GM11168 (cell line): ENCODE data around the gene TCHH.
"Not testable (repeated sequence)": the region's sequence is repeated elsewhere in the genome, so short reads cannot be mapped to it uniquely, and the experiment has no call there.

Source experiments
- in situ Hi-C: fragments of 300-500 bp; cut with MboI; formaldehyde crosslinking; loops from one replicate; pipeline ENCODE4 v1.12.0; 2022; ENCODE audit warnings: low sequenced_read_pairs; ENCODE audit not compliant: unreplicated experiment

The TCHH gene, protein sequence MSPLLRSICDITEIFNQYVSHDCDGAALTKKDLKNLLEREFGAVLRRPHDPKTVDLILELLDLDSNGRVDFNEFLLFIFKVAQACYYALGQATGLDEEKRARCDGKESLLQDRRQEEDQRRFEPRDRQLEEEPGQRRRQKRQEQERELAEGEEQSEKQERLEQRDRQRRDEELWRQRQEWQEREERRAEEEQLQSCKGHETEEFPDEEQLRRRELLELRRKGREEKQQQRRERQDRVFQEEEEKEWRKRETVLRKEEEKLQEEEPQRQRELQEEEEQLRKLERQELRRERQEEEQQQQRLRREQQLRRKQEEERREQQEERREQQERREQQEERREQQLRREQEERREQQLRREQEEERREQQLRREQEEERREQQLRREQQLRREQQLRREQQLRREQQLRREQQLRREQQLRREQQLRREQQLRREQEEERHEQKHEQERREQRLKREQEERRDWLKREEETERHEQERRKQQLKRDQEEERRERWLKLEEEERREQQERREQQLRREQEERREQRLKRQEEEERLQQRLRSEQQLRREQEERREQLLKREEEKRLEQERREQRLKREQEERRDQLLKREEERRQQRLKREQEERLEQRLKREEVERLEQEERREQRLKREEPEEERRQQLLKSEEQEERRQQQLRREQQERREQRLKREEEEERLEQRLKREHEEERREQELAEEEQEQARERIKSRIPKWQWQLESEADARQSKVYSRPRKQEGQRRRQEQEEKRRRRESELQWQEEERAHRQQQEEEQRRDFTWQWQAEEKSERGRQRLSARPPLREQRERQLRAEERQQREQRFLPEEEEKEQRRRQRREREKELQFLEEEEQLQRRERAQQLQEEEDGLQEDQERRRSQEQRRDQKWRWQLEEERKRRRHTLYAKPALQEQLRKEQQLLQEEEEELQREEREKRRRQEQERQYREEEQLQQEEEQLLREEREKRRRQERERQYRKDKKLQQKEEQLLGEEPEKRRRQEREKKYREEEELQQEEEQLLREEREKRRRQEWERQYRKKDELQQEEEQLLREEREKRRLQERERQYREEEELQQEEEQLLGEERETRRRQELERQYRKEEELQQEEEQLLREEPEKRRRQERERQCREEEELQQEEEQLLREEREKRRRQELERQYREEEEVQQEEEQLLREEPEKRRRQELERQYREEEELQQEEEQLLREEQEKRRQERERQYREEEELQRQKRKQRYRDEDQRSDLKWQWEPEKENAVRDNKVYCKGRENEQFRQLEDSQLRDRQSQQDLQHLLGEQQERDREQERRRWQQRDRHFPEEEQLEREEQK (N-terminal part only)

DNA sequence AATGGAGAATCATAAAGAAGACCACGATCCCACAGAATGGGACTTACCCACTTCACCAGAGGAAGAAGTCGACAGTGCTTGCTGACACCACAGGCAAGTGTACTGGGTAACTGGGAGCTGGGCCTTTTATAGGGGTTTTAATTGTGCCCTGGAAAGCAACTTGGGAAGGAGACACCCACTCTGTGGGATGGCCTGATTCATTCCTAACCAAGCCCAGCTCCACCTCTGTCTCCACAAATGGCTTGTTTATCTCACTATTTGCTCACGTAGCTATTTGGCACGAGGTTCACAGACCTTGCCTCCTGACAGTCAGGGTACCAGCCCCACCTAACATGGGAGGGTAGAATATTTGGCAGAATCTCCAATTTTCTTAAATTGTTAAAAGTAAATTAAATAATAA, at the start of gene TCHH:
Gene TCHH, minus strand, starts transcription at position 101 of the 400 bp plus-strand sequence. CDS start 1,364 bp downstream, outside the sequence.
- in situ Hi-C loops, result no loop called here

DNA sequence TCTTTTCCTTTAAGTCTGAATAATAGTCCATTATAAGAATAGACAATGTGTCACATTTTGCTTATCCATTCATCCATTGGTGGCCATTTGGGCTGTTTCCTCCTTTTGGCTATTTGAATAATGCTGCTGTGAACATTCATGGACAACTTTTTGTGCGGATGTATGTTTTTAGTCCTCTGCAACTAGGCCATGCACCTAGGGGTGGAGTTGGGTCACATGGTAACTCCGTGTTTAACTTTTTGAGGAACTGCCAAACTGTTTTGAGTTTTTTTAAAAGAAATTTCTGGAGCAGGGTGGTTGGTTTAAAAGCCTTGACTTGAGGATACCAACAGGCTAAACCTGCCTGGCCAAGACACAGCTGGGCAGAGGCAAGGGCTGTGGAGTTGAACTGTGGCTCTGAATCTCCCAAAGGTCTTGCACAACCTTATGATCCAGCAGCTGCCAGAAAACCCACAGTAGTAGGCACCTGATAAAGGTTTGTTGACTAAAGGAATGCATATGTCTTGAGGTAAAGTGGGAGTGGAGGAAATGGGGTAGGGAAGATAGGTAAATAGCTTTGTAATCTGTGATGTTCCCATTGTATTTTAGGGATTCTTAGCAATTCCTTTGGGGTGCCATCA, 49.4 kb upstream of the TCHH start:
- in situ Hi-C loops, result no loop called here

DNA sequence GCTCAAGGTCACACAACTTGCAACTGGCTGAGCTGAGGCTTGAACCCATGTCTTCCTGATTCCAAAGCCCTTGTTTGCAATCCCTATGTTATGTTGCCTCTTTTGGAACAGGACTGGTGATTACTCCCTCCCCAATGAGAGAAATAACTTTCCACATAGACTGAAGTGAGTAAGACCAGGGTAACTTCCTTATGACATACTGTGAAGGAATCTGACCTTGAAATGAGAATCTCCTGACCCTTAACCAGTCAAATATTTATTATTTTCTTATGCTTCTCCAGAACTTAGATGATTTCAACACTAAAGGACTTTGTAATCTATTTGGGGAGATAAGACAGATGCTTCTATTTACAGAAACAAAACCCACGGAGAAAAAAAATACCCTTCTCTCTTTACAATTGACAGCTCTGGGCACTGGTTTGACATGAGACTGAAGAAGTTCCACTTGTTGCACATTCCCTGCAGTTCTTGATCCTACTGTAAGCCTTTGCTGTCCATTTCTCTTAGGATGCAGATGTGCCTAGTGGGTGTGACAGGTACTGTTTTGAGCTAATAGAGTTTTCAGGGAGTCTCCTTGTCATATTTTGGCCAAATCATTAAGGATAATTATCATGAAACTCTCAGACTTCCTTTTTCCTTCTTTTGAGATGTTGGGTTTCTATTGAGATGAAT, 47.7 kb upstream of the TCHH start:
- in situ Hi-C loops, result no loop called here

DNA sequence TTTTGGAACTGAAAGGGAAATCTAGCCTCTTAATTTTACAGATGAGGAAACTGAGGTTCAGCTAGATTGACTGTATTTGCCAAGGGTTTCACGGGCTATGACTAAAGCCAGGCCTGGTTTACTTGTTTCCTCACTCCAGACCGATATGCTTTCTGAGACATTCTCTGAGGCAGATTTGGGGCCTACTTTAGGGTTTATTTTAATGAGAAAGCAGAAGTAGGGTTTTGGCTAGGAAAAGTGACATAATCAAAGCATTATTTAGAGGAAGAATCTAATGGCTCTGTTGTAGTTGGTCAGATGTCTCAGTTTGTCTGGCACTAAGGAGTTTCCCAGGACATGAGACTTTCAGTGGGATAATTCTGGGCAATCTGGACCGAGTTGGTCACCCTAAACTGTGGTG, 45.3 kb upstream of the TCHH start:
- in situ Hi-C loops, result no loop called here

DNA sequence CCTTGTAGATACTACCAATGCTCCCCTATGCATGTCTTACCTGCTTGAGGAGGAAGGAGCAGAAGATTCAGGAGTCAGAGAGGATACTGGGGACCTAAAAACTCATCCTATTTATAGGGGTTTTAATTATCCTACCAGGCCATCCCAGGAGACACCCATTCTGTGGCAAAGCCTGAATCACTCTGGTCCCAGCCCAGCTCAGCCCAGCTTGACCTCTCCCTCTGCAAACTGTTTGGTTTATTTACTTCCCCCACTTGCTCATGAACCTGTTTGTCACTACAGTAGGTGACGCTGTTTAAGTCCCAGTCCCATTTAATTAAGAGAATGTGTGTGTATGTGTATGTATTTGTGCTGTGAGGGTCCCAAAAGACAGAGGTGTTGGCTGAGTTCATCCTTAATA, 43.9 kb upstream of the TCHH start, which contains the start of gene RPTN:
Gene RPTN, minus strand, starts transcription at position 85 of the 400 bp plus-strand sequence. CDS start 1,339 bp downstream, outside the sequence.
- in situ Hi-C loops, result no loop called here

GRCh38 chr1:152153996-152154395, 38.8 kb upstream of the TCHH start:
- in situ Hi-C loops, result no loop called here

DNA sequence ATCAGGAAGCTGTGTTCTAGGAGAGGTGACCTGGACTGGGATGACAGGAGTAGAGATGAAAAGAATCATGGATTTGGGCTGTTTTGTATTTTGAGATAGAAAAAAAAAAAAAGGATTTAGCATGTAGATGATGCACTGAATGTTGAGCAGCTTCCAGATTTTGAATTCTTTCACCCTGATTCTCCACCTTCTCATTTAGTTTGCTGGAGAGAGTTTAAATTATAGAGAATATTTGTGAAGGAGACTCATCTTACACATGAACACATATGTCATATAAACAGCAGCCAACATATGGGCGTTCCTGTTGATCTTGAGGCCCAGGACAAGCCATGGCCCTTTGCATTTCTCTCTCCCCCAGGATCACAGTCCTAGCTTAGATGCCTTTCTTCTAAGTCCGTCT, 36.4 kb upstream of the TCHH start:
- in situ Hi-C loops, result no loop called here

- in situ Hi-C loops, result no loop called here
Measured at GRCh38 chr1:152148981-152149380, 33.7 kb upstream of the TCHH start.

DNA sequence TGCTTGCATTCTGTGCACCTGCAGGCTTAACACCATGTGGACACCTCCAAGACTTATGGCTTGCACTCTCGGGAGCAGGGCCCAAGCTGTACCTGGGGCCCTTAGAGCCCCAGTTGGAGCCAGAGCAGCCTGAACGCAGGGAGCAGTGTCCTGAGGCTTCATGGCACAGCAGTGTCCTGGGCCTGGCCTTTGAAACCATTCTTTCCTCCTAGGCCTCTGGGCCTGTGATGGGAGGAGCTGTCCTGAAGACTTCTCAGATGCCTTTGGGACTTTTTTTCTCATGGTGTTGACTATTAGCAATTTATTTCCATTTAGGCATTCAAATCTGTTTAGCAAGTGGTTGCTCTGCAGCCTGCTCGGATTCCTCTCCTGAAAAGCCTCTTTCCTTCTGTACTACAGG, 32.8 kb upstream of the TCHH start:
- in situ Hi-C loops, result no loop called here

DNA sequence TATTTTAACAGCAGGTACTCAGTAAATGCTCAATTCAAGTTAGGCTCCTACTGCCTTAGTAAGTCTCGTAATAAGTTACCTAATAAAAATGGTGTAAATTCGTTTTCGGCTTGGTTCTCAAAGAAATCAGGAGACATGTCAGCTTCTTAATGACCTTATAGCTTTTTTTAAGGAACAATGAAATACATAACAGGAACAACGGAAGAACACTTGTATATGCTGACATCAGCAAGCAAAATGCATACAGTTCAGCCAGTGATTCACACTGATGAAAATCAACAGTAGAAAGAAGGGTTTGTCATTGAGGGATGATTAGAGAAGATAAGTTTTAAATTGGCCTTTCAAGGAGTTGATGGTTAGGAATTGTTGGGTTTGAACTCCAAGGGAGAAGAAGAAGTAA, 30.5 kb upstream of the TCHH start:
- in situ Hi-C loops, result no loop called here

- in situ Hi-C loops, result not testable (repeated sequence)
Measured at GRCh38 chr1:152144674-152145183, 29.5 kb upstream of the TCHH start.

DNA sequence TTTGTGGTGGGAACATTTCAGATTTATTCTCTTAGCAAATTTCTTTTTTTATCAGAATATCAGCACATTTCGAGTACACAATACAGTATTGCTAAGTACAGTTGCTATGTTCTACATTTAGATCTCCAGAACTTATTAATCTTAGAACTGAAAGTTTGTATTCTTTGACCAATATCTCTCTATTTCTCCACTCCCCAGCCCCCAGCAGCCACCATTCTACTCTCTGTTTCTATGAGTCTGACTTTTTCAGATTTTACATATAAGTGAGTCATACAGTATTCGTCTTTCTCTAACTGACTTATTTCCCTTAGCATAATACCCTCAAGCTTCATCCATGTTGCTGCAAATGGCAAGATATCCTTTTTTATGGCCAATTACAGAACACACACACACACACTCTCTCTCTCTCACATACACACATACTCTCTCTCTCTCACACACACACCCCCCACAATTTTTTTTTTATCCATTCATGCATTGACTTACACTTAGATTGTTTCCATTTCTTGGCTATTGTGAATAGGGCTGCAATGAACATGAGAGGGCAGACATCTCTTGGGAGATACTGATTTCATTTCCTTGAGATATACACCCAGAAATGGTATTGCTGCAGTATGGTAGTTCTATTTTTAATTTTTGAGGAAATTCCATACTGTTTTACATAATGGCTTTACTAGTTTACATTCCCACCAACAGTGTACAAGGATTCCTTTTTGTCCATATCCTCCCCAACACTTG, 28.1 kb upstream of the TCHH start:
- in situ Hi-C loops, result no loop called here

- in situ Hi-C loops, result no loop called here
Measured at GRCh38 chr1:152141971-152142584, 26.8 kb upstream of the TCHH start.

DNA sequence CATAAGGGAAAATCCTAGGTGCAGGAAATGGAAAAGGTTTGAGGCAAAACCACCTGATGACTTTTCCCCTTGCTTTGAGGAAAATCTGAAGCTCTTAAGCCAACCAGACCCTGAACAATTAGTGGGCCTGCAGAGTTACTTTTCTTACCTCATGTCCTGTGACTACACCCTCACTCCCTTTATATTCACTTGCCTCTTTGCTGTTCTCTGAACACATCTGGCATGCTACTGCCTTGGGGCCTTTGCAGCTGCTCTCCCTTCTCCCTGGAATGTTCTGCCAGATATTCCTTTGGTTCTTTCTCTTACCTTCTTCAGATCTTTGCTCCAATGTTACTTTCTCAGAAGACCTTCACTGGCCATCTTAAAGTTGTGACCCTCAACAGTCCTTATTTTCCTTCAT, 22.0 kb upstream of the TCHH start:
- in situ Hi-C loops, result no loop called here

DNA sequence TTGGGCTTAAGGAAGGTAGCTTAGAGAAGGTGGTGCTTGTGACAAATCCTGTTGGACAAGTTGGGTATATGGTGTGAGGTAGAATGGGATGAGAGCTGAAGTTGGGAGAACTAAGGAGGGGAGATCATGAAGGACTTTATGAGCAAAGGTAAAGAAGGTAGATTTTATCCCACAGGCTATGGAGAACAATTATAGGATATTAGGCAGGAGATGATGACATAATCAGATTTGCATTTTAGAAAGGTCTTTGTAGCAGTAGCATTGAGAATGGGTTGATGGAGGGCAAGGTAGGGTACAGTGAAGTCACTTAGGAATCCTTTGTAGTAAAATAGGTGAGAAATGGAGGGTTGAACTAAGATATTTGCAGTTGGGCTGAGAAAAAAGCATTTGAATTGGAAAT, 14.9 kb upstream of the TCHH start:
- in situ Hi-C loops, result no loop called here

DNA sequence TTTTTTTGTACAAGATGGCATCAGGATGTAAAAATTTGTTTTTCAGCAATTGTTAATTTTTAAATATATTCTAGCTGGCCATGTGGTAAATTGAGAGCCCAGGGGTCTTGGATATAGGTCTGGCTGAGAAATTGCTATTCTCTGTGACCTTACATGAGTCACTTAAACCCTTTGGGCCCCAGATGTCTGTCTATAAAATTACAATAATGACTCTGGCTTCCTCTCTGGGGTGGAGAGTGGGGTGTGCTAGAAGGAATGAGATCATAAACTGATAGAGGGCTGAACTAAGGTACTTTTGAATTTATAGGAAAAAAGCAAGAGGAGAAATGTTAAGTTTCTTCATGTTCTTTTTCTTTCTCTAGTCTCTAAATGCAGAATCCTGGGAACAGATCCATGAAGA, 12.4 kb upstream of the TCHH start:
- in situ Hi-C loops, result no loop called here

DNA sequence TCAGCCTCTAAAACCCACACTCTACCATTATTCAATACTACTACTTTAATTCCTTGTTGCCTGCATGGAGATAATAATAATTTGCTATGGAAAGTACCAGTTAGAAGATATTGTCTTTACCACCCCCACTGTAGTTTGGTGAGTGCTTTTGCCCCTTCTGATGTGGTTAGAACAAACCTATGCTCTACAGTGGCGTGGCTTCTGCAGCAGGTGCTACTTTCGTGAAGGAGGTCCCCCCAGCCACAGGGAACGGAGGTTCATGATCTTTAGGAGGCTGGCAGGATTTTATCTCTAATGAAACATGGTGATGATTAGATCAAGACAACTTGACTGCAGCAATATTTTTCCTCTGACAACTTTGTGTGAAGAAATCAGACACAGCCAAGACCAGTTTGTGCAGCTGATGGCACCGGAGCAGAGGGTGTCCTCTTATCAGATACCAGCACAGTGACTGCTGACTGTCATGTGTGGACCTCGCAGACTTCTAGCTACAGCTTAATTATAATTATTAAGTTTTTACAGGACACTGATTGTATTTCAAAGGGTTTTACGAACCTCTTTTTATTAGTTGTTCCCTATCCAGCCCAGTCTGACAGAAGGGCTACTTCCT, 10.7 kb upstream of the TCHH start:
- in situ Hi-C loops, result no loop called here

GRCh38 chr1:152118915-152119314, 3.7 kb upstream of the TCHH start:
- in situ Hi-C loops, result no loop called here
